22Rv1 (cell line): ENCODE data around the gene SOX5.

Experiments
- ZFX ChIP-seq: fragments of 450-650 bp; IDR thresholded peaks from 2 replicates; pipeline ENCODE4 v1.6.1; 2017; ENCODE audit warnings: antibody characterized with exemption, borderline replicate concordance
- TF ChIP-seq, protein P1 (sequence below): fragments of 450-650 bp; IDR thresholded peaks from 2 replicates; pipeline ENCODE4 v1.5.1; 2017; ENCODE audit warnings: mild to moderate bottlenecking

- TF ChIP-seq, protein P1, sequence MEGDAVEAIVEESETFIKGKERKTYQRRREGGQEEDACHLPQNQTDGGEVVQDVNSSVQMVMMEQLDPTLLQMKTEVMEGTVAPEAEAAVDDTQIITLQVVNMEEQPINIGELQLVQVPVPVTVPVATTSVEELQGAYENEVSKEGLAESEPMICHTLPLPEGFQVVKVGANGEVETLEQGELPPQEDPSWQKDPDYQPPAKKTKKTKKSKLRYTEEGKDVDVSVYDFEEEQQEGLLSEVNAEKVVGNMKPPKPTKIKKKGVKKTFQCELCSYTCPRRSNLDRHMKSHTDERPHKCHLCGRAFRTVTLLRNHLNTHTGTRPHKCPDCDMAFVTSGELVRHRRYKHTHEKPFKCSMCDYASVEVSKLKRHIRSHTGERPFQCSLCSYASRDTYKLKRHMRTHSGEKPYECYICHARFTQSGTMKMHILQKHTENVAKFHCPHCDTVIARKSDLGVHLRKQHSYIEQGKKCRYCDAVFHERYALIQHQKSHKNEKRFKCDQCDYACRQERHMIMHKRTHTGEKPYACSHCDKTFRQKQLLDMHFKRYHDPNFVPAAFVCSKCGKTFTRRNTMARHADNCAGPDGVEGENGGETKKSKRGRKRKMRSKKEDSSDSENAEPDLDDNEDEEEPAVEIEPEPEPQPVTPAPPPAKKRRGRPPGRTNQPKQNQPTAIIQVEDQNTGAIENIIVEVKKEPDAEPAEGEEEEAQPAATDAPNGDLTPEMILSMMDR, result no peak
- no peak for TF ChIP-seq ZFX
Measured at GRCh38 chr12:23898121-23898520, 51.3 kb downstream of the SOX5 start.
